Aorta (tissue), 5 donors: Measurements from ENCODE around the gene HOXC6. TPM values are rescaled to one million over a fixed set of nuclear protein-coding genes. Genes with fewer than 3 reads are reported as not detected.

Experiments
- ATAC-seq: fragments of 200-7000 bp; cut with Tn5 transposase; one replicate; pipeline ENCODE4 v1.9.1; 2022; ENCODE audit warnings: moderate library complexity; ENCODE audit not compliant: low FRiP score
- DNase-seq, 2 donors: peaks; one replicate each; pipeline ENCODE4 v3.0.0-alpha.2; 2020
- H3K27ac ChIP-seq, 2 donors: one replicate each; pipeline ENCODE4 v1.5.1; 2013; ENCODE audit warnings: low read length in 2 of 2, mild to moderate bottlenecking in 2 of 2, moderate library complexity in 2 of 2, control low read depth in 1 of 2, inconsistent platforms in 1 of 2, low read depth in 1 of 2
- H3K27me3 ChIP-seq, 2 donors: one replicate each; pipeline ENCODE4 v1.6.1; 2013; ENCODE audit warnings: control low read depth in 1 of 2, low read length in 1 of 2, mild to moderate bottlenecking in 1 of 2, moderate library complexity in 1 of 2; ENCODE audit not compliant: insufficient read depth in 2 of 2, control insufficient read depth in 1 of 2
- H3K36me3 ChIP-seq, 2 donors: one replicate each; pipeline ENCODE4 v1.6.1; 2013; ENCODE audit warnings: control low read depth in 1 of 2, low read length in 1 of 2, mild to moderate bottlenecking in 1 of 2; ENCODE audit not compliant: insufficient read depth in 2 of 2, control insufficient read depth in 1 of 2
- H3K4me1 ChIP-seq, 2 donors: one replicate each; pipeline ENCODE4 v1.6.1; 2013; ENCODE audit warnings: low read length in 2 of 2, control low read depth in 1 of 2, mild to moderate bottlenecking in 1 of 2, moderate library complexity in 1 of 2; ENCODE audit not compliant: insufficient read depth in 2 of 2, control insufficient read depth in 1 of 2
- H3K4me3 ChIP-seq, 2 donors: one replicate each; pipeline ENCODE4 v1.5.1; 2013; ENCODE audit warnings: low read length in 2 of 2, control low read depth in 1 of 2, mild to moderate bottlenecking in 1 of 2
- H3K9me3 ChIP-seq: one replicate; pipeline ENCODE4 v1.6.1; 2013; ENCODE audit warnings: mild to moderate bottlenecking, low read length; ENCODE audit not compliant: control insufficient read depth
- WGBS, 2 donors: extraction: QIAGEN DNeasy Blood & Tissue Kit; methylation state at CpG; one replicate each; pipeline ENCODE4 v1.1.7; 2013; 5-methylcytosine and 5-hydroxymethylcytosine counted together
- intact Hi-C, 2 donors: fragments of 100-400 bp; cut with DNase I; formaldehyde crosslinking; loops; one replicate each; pipeline versions ENCODE4 v1.14.2 to v1.15.0; 2022
- polyA plus RNA-seq, 2 donors: library from polyadenylated mRNA; stranded (reverse); fragments of 200-250 nt; gene quantifications; one replicate each; pipeline ENCODE4 v1.2.3, GENCODE V29; 2013
- total RNA-seq, 2 donors: library from RNA; stranded (reverse); fragmentation: NEBNext Ultra II Directional; extraction: Animal tissue kit (Norgen Biotek cat#: 25700); gene quantifications; one replicate each; pipeline ENCODE4 v1.2.1, GENCODE V29; 2021
- donor health status: healthy with polysubstance abuse.
- donor health status: Bipolar disorder and iron deficiency.
- donor health status: DM: no; HTN: no; CAD: no.
- donor health status: DM: no; HTN: no; CAD: no.
- donor health status: DM: yes; HTN: yes; CAD: no.

HOXC6 gene
- total and polyA plus RNA-seq, 4 donors = 1.5 to 17.1 (median 9.0) TPM

DNA sequence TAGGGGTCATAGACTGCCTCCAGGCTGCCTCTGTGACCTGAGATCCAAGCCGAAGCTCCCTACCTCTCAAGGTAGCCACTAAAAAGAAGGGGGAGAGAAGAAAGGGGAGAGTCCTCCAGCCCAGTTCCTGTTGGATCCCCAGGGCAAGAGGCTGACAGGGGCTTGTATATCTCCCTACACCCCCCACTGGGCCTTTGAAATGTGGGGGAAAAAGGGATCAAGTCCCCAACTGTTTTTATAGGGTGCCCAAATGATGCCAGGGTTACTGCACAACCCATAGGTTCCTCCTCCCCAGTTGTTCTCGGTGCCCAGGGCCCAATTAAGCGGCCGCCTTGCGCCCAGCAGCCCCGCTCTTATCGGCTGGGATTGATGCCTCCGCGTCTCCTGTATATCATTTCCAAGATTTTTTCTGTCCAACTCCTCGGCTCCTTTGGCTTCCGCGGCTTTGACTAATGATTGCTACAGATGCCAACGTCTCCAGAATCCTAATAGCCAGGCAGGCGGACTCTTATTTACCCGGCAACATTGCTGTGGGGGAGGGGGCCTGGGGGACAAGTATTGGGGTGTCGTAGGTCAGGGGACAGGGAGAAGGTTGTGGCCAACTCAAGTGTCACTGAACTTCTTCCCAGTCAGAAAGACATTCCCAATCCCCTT is 17.8 kb downstream of the HOXC6 start:
- H3K4me1 ChIP-seq = no peaks in the 10 kb centered on the region
- H3K27me3 ChIP-seq = no peaks in the 10 kb centered on the region
- DNase-seq = no peak
- no peaks in the 10 kb centered on the region for H3K36me3 ChIP-seq
- no peak for ATAC-seq
- WGBS, 2 donors = 63 to 81% methylated on average over 16 of the region's 16 CpGs
- intact Hi-C loops = no loop called here
- no peaks in the 10 kb centered on the region for H3K9me3 ChIP-seq
- H3K27ac ChIP-seq = no peak overlapping the region
- H3K4me3 ChIP-seq = no peak overlapping the region

GRCh38 chr12:54046809-54047159 is 18.5 kb downstream of the HOXC6 start:
- intact Hi-C loops = no loop called here
- no peak overlapping the region for H3K4me3 ChIP-seq
- no peaks in the 10 kb centered on the region for H3K4me1 ChIP-seq
- ATAC-seq (no peak), DNase-seq (no peak)
- WGBS, 2 donors = 61 to 72% methylated on average over 27 of the region's 27 CpGs
- no peaks in the 10 kb centered on the region for H3K36me3 ChIP-seq
- H3K27me3 ChIP-seq = no peaks in the 10 kb centered on the region
- H3K27ac ChIP-seq = no peak overlapping the region
- no peaks in the 10 kb centered on the region for H3K9me3 ChIP-seq

DNA sequence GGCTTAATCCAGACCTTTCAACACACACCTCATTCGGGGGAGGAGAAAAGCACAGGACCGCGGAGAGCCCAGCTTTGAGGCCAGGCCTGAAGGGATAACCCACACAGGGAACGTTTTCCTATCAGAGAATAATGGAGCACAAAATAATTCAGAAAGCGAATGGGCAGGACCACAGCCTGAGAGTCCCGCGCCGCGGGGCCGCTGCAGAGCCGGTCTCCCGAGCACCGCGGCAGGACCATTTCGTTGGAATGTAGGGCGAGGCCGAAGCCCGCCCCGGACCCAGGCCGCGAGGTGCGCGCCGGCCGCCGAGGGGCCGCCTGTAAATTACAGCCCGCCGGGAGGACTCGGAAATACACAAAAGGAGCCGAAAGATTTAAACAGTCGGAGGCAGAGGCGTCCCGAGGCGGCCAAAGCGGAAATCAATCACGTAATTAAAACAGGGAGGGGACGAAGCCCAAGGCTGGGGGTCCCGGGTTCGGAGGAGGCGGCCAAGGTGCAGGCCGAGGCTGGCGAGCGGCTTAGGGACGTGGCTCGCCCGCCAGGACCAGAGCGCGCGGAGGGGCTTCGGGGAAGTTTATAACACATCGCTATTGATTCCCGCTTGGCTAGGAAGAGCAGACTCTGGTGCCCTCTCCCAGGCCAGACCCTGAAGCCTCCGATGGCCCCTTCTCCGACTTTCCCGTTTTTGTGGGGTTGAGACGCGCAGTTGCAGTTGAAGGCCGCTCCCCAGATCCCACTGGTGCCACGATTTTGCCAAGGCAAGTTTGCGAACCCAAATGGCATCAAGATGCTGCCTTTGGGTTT is 19.1 kb downstream of the HOXC6 start:
- DNase-seq = no peak
- Histone ChIP-seq H3K36me3 (no peaks in the 10 kb centered on the region), H3K27me3 (no peaks in the 10 kb centered on the region), H3K4me3 (no peak overlapping the region), H3K4me1 (no peaks in the 10 kb centered on the region), H3K27ac (no peak overlapping the region), H3K9me3 (no peaks in the 10 kb centered on the region)
- no peak for ATAC-seq
- intact Hi-C loops = no loop called here
- WGBS, 2 donors = 51 to 62% methylated on average over 61 of the region's 61 CpGs

GRCh38 chr12:54047964-54048303 is 19.7 kb downstream of the HOXC6 start:
- intact Hi-C loops = no loop called here
- H3K27me3 ChIP-seq = no peaks in the 10 kb centered on the region
- 71 to 98% methylated on average over 8 of the region's 8 CpGs for WGBS, 2 donors
- no peak overlapping the region for H3K4me3 ChIP-seq
- DNase-seq (no peak), ATAC-seq (no peak)
- H3K27ac ChIP-seq = no peak overlapping the region
- no peaks in the 10 kb centered on the region for H3K4me1 ChIP-seq
- H3K9me3 ChIP-seq = no peaks in the 10 kb centered on the region
- H3K36me3 ChIP-seq = no peaks in the 10 kb centered on the region

DNA sequence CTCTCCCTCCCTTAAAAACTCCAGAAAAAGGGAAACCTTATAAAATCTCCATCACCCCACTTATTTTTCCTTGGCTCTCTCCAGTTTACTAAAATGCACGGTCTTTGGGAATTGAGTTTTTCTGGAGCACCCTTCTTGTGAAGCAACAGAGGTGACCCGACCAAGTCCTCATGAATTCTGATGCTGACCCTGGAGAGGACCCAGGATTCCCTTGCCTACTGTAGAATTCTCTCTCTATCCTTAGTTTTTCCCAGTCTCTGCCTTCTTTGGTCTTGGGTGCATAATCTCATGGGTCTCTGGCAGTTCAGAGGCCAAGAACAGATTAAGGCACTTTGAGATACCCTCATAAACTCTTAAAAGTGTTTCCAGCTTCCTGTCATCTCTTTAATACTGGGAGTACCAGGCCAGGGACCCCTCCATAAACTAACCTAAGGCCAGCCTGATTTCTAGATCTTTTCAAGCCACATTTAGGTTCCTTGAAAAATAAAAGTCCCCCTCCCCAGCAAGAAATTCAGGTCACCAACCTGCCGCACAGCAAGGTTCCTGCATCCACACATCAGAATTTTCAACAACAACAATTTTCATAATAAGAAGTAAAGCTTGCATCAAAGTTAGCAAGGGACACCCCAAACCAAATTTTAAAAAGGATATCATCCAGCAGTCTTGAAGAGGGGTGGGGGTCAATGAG is 20.3 kb downstream of the HOXC6 start:
- DNase-seq (no peak), ATAC-seq (no peak)
- intact Hi-C loops = no loop called here
- Histone ChIP-seq H3K4me3 (no peak overlapping the region), H3K9me3 (no peaks in the 10 kb centered on the region), H3K36me3 (no peaks in the 10 kb centered on the region), H3K27me3 (no peaks in the 10 kb centered on the region), H3K4me1 (no peaks in the 10 kb centered on the region), H3K27ac (no peak overlapping the region)
- 70 to 96% methylated on average over 3 of the region's 3 CpGs for WGBS, 2 donors

DNA sequence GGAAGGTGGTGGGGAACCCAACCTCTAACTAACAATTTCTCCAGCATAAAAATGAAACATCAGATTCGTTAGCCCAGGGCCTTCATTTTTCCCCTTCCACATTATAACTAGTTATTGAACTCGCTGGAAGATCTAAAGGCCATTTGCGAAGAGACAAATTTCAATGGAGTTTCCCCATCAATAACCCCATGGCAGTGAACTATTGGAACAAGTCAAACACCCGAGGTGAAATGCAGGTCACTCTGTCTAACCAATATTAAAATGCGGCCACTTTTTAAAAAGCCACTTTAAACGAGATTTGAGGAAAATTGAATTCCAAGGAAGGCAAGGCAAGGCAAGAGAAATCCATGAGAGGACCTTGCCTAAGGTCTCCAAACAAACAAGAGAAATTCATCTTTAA is 20.9 kb downstream of the HOXC6 start:
- no peak overlapping the region for H3K27ac ChIP-seq
- no peaks in the 10 kb centered on the region for H3K36me3 ChIP-seq
- H3K4me1 ChIP-seq = no peaks in the 10 kb centered on the region
- ATAC-seq (no peak), DNase-seq (no peak)
- no peaks in the 10 kb centered on the region for H3K27me3 ChIP-seq
- 78 to 91% methylated on average over 6 of the region's 6 CpGs for WGBS, 2 donors
- H3K4me3 ChIP-seq = no peak overlapping the region
- H3K9me3 ChIP-seq = no peaks in the 10 kb centered on the region
- intact Hi-C loops = no loop called here

- no peaks in the 10 kb centered on the region for H3K36me3 ChIP-seq
- H3K9me3 ChIP-seq = no peaks in the 10 kb centered on the region
- no peaks in the 10 kb centered on the region for H3K27me3 ChIP-seq
- H3K4me1 ChIP-seq = no peaks in the 10 kb centered on the region
- H3K27ac ChIP-seq = no peak overlapping the region
- 65 to 87% methylated on average over 2 of the region's 2 CpGs for WGBS, 2 donors
- no peak for ATAC-seq
- intact Hi-C loops = no loop called here
- no peak for DNase-seq
- H3K4me3 ChIP-seq = no peak overlapping the region
Measured at GRCh38 chr12:54050482-54050810, 22.2 kb downstream of the HOXC6 start.

DNA sequence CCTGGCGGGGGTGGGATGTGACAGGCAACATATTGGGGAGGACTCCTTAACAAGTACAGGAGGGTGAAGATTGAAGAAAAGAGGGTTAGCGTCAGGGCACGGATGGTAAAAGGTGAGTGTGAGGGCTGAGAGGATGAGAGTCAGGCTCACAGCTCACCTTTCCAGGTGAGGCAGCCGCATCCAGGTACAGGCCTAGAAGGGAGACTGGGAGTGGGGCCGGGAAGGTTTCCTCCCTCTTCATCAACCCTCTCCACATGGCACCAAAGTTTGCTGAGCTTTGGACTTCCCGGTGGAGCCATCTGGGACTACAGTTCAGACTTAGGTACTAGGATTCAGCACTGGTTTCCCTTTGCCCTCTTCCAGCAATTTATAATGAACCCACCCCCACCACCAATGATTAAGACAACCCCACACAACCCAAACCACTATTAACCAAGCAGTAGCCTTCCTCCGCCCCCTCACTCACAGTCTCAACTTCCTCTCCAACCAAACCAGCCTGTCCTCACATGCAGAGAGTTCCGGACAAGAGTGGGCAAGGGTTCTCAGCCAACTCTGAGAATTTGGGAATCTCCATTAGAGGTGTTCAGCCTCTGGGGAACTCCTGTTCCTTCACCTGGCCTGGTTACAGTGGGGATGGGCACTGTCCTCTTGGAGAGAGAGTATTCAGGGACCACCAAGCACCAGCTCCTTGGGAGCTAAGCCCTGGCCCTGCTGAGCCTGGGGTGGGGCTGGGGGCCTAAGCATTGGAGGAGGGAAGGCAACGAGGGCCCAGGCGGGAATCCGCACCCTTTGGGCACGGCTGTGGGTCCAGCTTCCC is 23.0 kb downstream of the HOXC6 start:
- H3K9me3 ChIP-seq = no peaks in the 10 kb centered on the region
- 72 to 89% methylated on average over 12 of the region's 12 CpGs for WGBS, 2 donors
- H3K4me3 ChIP-seq = no peak overlapping the region
- DNase-seq = no peak
- no peak overlapping the region for H3K27ac ChIP-seq
- H3K4me1 ChIP-seq = no peaks in the 10 kb centered on the region
- no peak for ATAC-seq
- no peaks in the 10 kb centered on the region for H3K36me3 ChIP-seq
- no peaks in the 10 kb centered on the region for H3K27me3 ChIP-seq
- intact Hi-C loops = no loop called here
